ENCODE results near the gene DPH6.

The DPH6 gene

GRCh38 chr15:35427091-35427490, 118.9 kb downstream of the DPH6 start:
- TF ChIP-seq SNAI2 (CRISPR knock-in tag; IDR thresholded peaks at IDR 0.05) (no peak), PATZ1 (CRISPR knock-in tag; IDR thresholded peaks at IDR 0.05; ENCODE audit: borderline replicate concordance) (no peak), POU6F1 (CRISPR knock-in tag; IDR thresholded peaks at IDR 0.05; ENCODE audit: borderline replicate concordance, low read depth) (no peak), CSDC2 (CRISPR knock-in tag; IDR thresholded peaks at IDR 0.05) (no peak), ARNTL (CRISPR knock-in tag; IDR thresholded peaks at IDR 0.05; ENCODE audit: borderline replicate concordance, low read depth) (no peak), ISL1 (CRISPR knock-in tag; IDR thresholded peaks at IDR 0.05) (no peak), TOX (CRISPR knock-in tag; IDR thresholded peaks at IDR 0.05; ENCODE audit: borderline replicate concordance) (no peak), GLIS3 (CRISPR knock-in tag; IDR thresholded peaks at IDR 0.05) (no peak), OSR1 (CRISPR knock-in tag; IDR thresholded peaks at IDR 0.05) (no peak), TCF4 (CRISPR knock-in tag; IDR thresholded peaks at IDR 0.05; ENCODE audit: borderline replicate concordance) (no peak)
- ATAC-seq, result peak; percentile 84

- TF ChIP-seq TSHZ2 (CRISPR knock-in tag; IDR thresholded peaks at IDR 0.05) (no peak), ESRRG (CRISPR knock-in tag; IDR thresholded peaks at IDR 0.05) (no peak), ISL1 (CRISPR knock-in tag; IDR thresholded peaks at IDR 0.05) (no peak), CSDC2 (CRISPR knock-in tag; IDR thresholded peaks at IDR 0.05) (no peak), ZNF70 (CRISPR knock-in tag; IDR thresholded peaks at IDR 0.05) (no peak), RARB (CRISPR knock-in tag; IDR thresholded peaks at IDR 0.05) (no peak)
- ATAC-seq, result no peak
Observed at GRCh38 chr15:35410775-35411174, 135.2 kb downstream of the DPH6 start.

GRCh38 chr15:35399901-35400300, 146.1 kb downstream of the DPH6 start:
- ATAC-seq, result no peak
- TF ChIP-seq ZFP3 (CRISPR knock-in tag; IDR thresholded peaks at IDR 0.05), result no peak

- no peak for ATAC-seq
- no peak for TF ChIP-seq ESRRG (CRISPR knock-in tag; IDR thresholded peaks at IDR 0.05)
- TF ChIP-seq ZNF565 (CRISPR knock-in tag; conservative IDR thresholded peaks at IDR 0.05; ENCODE audit: low read depth), result no peak
- no peak for TF ChIP-seq CSRNP3 (CRISPR knock-in tag; IDR thresholded peaks at IDR 0.05)
- TF ChIP-seq OSR1 (CRISPR knock-in tag; IDR thresholded peaks at IDR 0.05), result no peak
- no peak for TF ChIP-seq RARB (CRISPR knock-in tag; IDR thresholded peaks at IDR 0.05)
- TF ChIP-seq ARNTL (CRISPR knock-in tag; IDR thresholded peaks at IDR 0.05; ENCODE audit: borderline replicate concordance, low read depth), result no peak
- TF ChIP-seq POU6F1 (CRISPR knock-in tag; IDR thresholded peaks at IDR 0.05; ENCODE audit: borderline replicate concordance, low read depth), result no peak
- TF ChIP-seq PATZ1 (CRISPR knock-in tag; IDR thresholded peaks at IDR 0.05; ENCODE audit: borderline replicate concordance), result no peak
- no peak for TF ChIP-seq ZC3H10 (CRISPR knock-in tag; IDR thresholded peaks at IDR 0.05)
Observed at GRCh38 chr15:35397027-35397426, 148.9 kb downstream of the DPH6 start.
